Vagina (tissue), 2 donors: Measurements from ENCODE around the gene ADAP1.
"Not testable (repeated sequence)": the region's sequence is repeated elsewhere in the genome, so short reads cannot be mapped to it uniquely, and the experiment has no call there.

Experiments
- POLR2A ChIP-seq, 2 donors: fragments of 450-650 bp; IDR thresholded peaks; one replicate each; pipeline ENCODE4 v1.6.1; 2017; ENCODE audit warnings: antibody characterized with exemption in 2 of 2, mild to moderate bottlenecking in 2 of 2, moderate library complexity in 2 of 2
- POLR2AphosphoS5 ChIP-seq, 2 donors: sonication (generic); formaldehyde crosslinking; IDR thresholded peaks; one replicate each; pipeline ENCODE4 v1.9.0; 2017; ENCODE audit warnings: antibody characterized with exemption in 2 of 2, mild to moderate bottlenecking in 2 of 2, low read depth in 1 of 2; ENCODE audit not compliant: insufficient read depth in 1 of 2
- TF ChIP-seq, protein P1 (sequence below), 3 experiments: fragments of 450-650 bp in 2 of 3; fragments of 200-600 bp in 1 of 3; sonication (generic) in 1 of 3; IDR thresholded peaks; one replicate each; pipeline ENCODE4 v1.5.1; 2017 to 2019; ENCODE audit warnings: antibody characterized with exemption in 3 of 3, mild to moderate bottlenecking in 2 of 3, moderate library complexity in 2 of 3

DNA sequence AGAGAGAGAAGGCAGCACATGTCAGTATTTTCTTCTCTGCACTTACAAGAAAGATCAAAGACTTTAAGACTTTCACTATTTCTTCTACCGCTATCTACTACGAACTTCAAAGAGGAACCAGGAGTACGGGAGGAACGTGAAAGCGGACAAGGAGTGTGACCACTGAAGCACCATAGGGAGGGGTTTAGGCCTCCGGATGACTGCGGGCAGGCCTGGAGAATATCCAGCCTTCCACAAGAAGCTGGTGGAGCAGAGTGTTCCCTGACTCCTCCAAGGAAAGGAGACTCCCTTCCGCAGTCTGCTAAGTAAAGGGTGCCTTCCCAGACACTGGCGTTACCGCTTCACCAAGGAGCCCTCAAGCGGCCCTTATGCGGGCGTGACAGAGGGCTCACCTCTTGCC lies 6.5 kb upstream of the ADAP1 start:
- TF ChIP-seq, protein P1, sequence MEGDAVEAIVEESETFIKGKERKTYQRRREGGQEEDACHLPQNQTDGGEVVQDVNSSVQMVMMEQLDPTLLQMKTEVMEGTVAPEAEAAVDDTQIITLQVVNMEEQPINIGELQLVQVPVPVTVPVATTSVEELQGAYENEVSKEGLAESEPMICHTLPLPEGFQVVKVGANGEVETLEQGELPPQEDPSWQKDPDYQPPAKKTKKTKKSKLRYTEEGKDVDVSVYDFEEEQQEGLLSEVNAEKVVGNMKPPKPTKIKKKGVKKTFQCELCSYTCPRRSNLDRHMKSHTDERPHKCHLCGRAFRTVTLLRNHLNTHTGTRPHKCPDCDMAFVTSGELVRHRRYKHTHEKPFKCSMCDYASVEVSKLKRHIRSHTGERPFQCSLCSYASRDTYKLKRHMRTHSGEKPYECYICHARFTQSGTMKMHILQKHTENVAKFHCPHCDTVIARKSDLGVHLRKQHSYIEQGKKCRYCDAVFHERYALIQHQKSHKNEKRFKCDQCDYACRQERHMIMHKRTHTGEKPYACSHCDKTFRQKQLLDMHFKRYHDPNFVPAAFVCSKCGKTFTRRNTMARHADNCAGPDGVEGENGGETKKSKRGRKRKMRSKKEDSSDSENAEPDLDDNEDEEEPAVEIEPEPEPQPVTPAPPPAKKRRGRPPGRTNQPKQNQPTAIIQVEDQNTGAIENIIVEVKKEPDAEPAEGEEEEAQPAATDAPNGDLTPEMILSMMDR (IDR thresholded peaks at IDR 0.05), result not testable (repeated sequence)
- TF ChIP-seq POLR2A (IDR thresholded peaks at IDR 0.05); POLR2AphosphoS5 (IDR thresholded peaks at IDR 0.05; ENCODE audit: insufficient read depth in 1 of 2, low read depth in 1 of 2): not testable (repeated sequence)
